HL-60 (cell line): Measurements from ENCODE around the gene WDR47.

ENCODE experiments used
- CTCF ChIP-seq: IDR thresholded peaks from one replicate; pipeline ENCODE4 v1.5.1; 2011; ENCODE audit warnings: low read length, control low read depth, inconsistent platforms; ENCODE audit not compliant: insufficient read depth
- GABPA ChIP-seq: IDR thresholded peaks from 2 replicates; pipeline ENCODE4 v1.6.1; 2012; ENCODE audit warnings: low read depth
- POLR2AphosphoS5 ChIP-seq: IDR thresholded peaks from 2 replicates; pipeline ENCODE4 v1.6.1; 2012; ENCODE audit warnings: low read depth
- REST ChIP-seq: IDR thresholded peaks from 2 replicates; pipeline ENCODE4 v1.6.1; 2012; ENCODE audit warnings: low read depth; ENCODE audit not compliant: insufficient replicate concordance
- SPI1 ChIP-seq: IDR thresholded peaks from 2 replicates; pipeline ENCODE4 v1.6.1; 2012; ENCODE audit warnings: low read depth, mild to moderate bottlenecking, borderline replicate concordance

GRCh38 chr1:109080441-109081082 is 38.7 kb upstream of the WDR47 start:
- TF ChIP-seq CTCF (no peak), POLR2AphosphoS5 (no peak), GABPA (no peak), REST (no peak), SPI1 (no peak)
